ENCODE measurements around the gene RNASET2. TPM values are rescaled to one million over a fixed set of nuclear protein-coding genes. Genes with fewer than 3 reads are reported as not detected.

Gene RNASET2
- total RNA-seq, 2 donors from 2014 or later, result 25.8 to 29.3 TPM

- peaks cover 9% of the 10 kb centered on the region for H3K4me1 Mint-ChIP-seq
- H3K4me3 Mint-ChIP-seq, result no peak overlapping the region
- no peaks in the 10 kb centered on the region for H3K9me3 Mint-ChIP-seq
- no peak overlapping the region for H3K4me3 ChIP-seq (ENCODE audit: low read length)
- no peak for DNase-seq
- peaks cover 18% of the 10 kb centered on the region for H3K36me3 Mint-ChIP-seq (ENCODE audit: low read depth)
- H3K27me3 ChIP-seq (ENCODE audit: control insufficient read depth, insufficient read depth, low read length, poor library complexity, severe bottlenecking), result no peaks in the 10 kb centered on the region
- no peak overlapping the region for H3K27ac ChIP-seq (ENCODE audit: low read depth, low read length)
- H3K9me3 ChIP-seq (ENCODE audit: control insufficient read depth, low read length), result no peaks in the 10 kb centered on the region
- H3K4me1 ChIP-seq (ENCODE audit: control insufficient read depth, insufficient read depth, low read length), result no peaks in the 10 kb centered on the region
- H3K36me3 ChIP-seq (ENCODE audit: control insufficient read depth, insufficient read depth, low read length), result peaks cover 9% of the 10 kb centered on the region
- WGBS, 2 experiments (ENCODE audit: insufficient coverage in 1 of 2, insufficient read length in 1 of 2), result 85 to 93% methylated on average over 3 to 8 of the region's 8 CpGs
- TF ChIP-seq, protein P1, sequence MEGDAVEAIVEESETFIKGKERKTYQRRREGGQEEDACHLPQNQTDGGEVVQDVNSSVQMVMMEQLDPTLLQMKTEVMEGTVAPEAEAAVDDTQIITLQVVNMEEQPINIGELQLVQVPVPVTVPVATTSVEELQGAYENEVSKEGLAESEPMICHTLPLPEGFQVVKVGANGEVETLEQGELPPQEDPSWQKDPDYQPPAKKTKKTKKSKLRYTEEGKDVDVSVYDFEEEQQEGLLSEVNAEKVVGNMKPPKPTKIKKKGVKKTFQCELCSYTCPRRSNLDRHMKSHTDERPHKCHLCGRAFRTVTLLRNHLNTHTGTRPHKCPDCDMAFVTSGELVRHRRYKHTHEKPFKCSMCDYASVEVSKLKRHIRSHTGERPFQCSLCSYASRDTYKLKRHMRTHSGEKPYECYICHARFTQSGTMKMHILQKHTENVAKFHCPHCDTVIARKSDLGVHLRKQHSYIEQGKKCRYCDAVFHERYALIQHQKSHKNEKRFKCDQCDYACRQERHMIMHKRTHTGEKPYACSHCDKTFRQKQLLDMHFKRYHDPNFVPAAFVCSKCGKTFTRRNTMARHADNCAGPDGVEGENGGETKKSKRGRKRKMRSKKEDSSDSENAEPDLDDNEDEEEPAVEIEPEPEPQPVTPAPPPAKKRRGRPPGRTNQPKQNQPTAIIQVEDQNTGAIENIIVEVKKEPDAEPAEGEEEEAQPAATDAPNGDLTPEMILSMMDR (conservative IDR thresholded peaks at IDR 0.05), result no peak
- H3K27me3 Mint-ChIP-seq (ENCODE audit: insufficient read depth), result no peaks in the 10 kb centered on the region
- H3K27ac Mint-ChIP-seq, result no peak overlapping the region
- H3K9ac ChIP-seq (ENCODE audit: extremely low read depth, low read length, poor library complexity, severe bottlenecking), result no peak overlapping the region
These were observed 20.1 kb downstream of the RNASET2 start for GRCh38 chr6:166936079-166936787.

DNA sequence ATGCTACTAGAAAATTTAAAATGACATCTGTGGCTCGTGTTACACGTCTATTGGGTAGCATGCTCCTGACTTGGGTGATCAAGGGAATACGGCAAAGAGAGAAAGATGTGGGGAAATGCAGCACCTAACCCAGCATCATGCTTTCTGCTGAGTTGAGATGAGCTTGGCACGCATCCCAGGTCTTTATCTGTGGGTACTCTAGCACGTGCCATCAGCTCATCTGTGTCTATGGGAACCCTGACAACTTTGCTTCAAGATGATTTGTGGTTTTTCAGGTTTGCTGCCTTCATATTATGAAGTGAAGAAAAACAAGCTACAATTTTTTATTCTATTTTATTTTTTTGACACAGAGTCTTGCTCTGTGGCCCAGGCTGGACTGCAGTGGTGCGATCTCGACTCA, 21.0 kb downstream of the RNASET2 start:
- TF ChIP-seq, protein P1 (conservative IDR thresholded peaks at IDR 0.05), result no peak

DNA sequence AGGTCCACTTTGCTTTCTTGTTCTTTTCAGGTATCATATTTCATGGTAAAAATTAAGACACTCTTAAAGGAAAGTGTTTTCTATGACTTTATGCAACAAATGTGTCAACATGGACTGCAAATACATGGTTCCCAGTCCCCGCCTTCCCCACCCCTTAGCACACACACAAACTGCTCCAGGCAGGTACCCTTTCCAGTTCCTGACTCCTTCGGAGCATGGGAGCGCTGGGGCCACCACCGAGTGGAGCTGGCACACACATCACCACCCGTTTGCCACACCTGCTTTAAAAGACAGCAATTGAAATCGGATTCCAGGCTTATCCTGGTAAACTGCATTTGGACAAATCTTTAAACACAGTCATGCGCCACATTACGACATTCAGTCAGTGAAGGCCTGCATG, 22.2 kb downstream of the RNASET2 start:
- 94 to 96% methylated on average over 6 to 8 of the region's 8 CpGs for WGBS, 2 experiments (ENCODE audit: insufficient coverage in 1 of 2, insufficient read length in 1 of 2)
- Mint-ChIP-seq H3K4me1 (peaks cover 13% of the 10 kb centered on the region), H3K27ac (no peak overlapping the region), H3K4me3 (no peak overlapping the region), H3K27me3 (ENCODE audit: insufficient read depth) (no peaks in the 10 kb centered on the region), H3K36me3 (ENCODE audit: low read depth) (peaks cover 16% of the 10 kb centered on the region), H3K9me3 (no peaks in the 10 kb centered on the region)
- Histone ChIP-seq H3K4me1 (ENCODE audit: control insufficient read depth, insufficient read depth, low read length) (peaks cover 7% of the 10 kb centered on the region), H3K36me3 (ENCODE audit: control insufficient read depth, insufficient read depth, low read length) (peaks cover 9% of the 10 kb centered on the region), H3K9me3 (ENCODE audit: control insufficient read depth, low read length) (no peaks in the 10 kb centered on the region), H3K9ac (ENCODE audit: extremely low read depth, low read length, poor library complexity, severe bottlenecking) (no peak overlapping the region), H3K4me3 (ENCODE audit: low read length) (no peak overlapping the region), H3K27ac (ENCODE audit: low read depth, low read length) (no peak overlapping the region), H3K27me3 (ENCODE audit: control insufficient read depth, insufficient read depth, low read length, poor library complexity, severe bottlenecking) (no peaks in the 10 kb centered on the region)
- DNase-seq, result no peak
- TF ChIP-seq, protein P1 (conservative IDR thresholded peaks at IDR 0.05), result no peak

More for the DNA sequence above, 21.0 kb downstream of the RNASET2 start:
- no peaks in the 10 kb centered on the region for H3K27me3 Mint-ChIP-seq (ENCODE audit: insufficient read depth)
- no peak overlapping the region for H3K4me3 Mint-ChIP-seq
- H3K4me1 Mint-ChIP-seq, result peaks cover 9% of the 10 kb centered on the region
- Histone ChIP-seq H3K4me1 (ENCODE audit: control insufficient read depth, insufficient read depth, low read length) (no peaks in the 10 kb centered on the region), H3K9ac (ENCODE audit: extremely low read depth, low read length, poor library complexity, severe bottlenecking) (no peak overlapping the region), H3K27ac (ENCODE audit: low read depth, low read length) (no peak overlapping the region), H3K4me3 (ENCODE audit: low read length) (no peak overlapping the region), H3K9me3 (ENCODE audit: control insufficient read depth, low read length) (no peaks in the 10 kb centered on the region), H3K36me3 (ENCODE audit: control insufficient read depth, insufficient read depth, low read length) (peaks cover 9% of the 10 kb centered on the region), H3K27me3 (ENCODE audit: control insufficient read depth, insufficient read depth, low read length, poor library complexity, severe bottlenecking) (no peaks in the 10 kb centered on the region)
- no peak for DNase-seq
- peaks cover 16% of the 10 kb centered on the region for H3K36me3 Mint-ChIP-seq (ENCODE audit: low read depth)
- WGBS, 2 experiments (ENCODE audit: insufficient coverage in 1 of 2, insufficient read length in 1 of 2), result 96 to 99% methylated on average over 7 of the region's 7 CpGs
- no peaks in the 10 kb centered on the region for H3K9me3 Mint-ChIP-seq
- no peak overlapping the region for H3K27ac Mint-ChIP-seq

Data from endodermal cell (in vitro differentiated cells).